Measurements from ENCODE around the gene NOXRED1. TPM values are rescaled to one million over a fixed set of nuclear protein-coding genes. Genes with fewer than 3 reads are reported as not detected.
A peak's percentile ranks its signal among the peaks of the same experiment; 100 is the strongest.

NOXRED1 gene
- 0.60 and 0.97 TPM in 2 replicates for total RNA-seq (2014; rRNA removed; shearing (Covaris generic); ENCODE audit: low replicate concordance)

DNA sequence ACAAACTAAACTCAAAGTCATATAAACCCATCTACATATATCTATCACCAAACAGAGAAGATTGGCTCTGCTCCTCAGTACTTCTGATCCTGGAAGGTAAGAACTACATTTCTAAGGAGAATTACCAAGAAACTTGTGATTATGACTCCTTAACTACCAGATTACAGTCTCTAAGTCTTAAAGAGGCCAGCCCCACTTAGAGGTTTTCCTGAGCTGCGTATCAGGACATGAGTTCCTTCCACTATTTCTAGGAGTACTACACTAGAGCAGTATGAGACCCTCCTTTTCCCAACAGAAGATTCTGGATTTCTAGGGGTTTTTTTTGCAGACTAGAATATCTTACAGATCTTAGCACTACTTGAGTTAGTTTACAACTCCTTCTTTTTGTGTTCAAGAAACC lies at the start of gene NOXRED1:
Gene NOXRED1, minus strand, starts transcription at position 101 of the 400 bp plus-strand sequence. CDS start 634 bp downstream, outside the sequence.
- DNase-seq = no peak
- Histone ChIP-seq H3K36me3 (ENCODE audit: insufficient read depth, low read length) (peaks cover 61% of the 10 kb centered on the region), H3K9me3 (ENCODE audit: low read length) (no peaks in the 10 kb centered on the region), H3K27me3 (ENCODE audit: low read length) (no peaks in the 10 kb centered on the region), H3K9ac (ENCODE audit: low read length) (no peak within 1 kb of the TSS), H3K4me1 (ENCODE audit: low read length) (no peaks in the 10 kb centered on the region), H3K79me2 (ENCODE audit: low read length) (no peaks in the 10 kb centered on the region), H3K4me3 (ENCODE audit: low read length) (no peak within 1 kb of the TSS), H3K27ac (ENCODE audit: low read length) (no peak within 1 kb of the TSS), H3K9me2 (replicated peaks; ENCODE audit: insufficient read depth, low read length) (no peaks in the 10 kb centered on the region), H2AFZ (ENCODE audit: low read length) (no peak within 1 kb of the TSS), H3K4me2 (ENCODE audit: low read depth, low read length, poor library complexity, severe bottlenecking) (no peak within 1 kb of the TSS), H4K20me1 (ENCODE audit: insufficient read depth, low read depth, low read length) (no peaks in the 10 kb centered on the region)

GRCh38 chr14:77470224-77470870 lies 47.0 kb upstream of the NOXRED1 start:
- no peaks in the 10 kb centered on the region for H3K27me3 ChIP-seq (ENCODE audit: low read length)
- no peak overlapping the region for H3K4me3 ChIP-seq (ENCODE audit: low read length)
- peaks cover 35% of the 10 kb centered on the region for H3K36me3 ChIP-seq (ENCODE audit: insufficient read depth, low read length)
- peak; percentile 70 for DNase-seq
- no peak overlapping the region for H3K4me2 ChIP-seq (ENCODE audit: low read depth, low read length, poor library complexity, severe bottlenecking)
- no peak overlapping the region for H3K27ac ChIP-seq (ENCODE audit: low read length)
- H3K79me2 ChIP-seq (ENCODE audit: low read length) = no peaks in the 10 kb centered on the region
- H3K9ac ChIP-seq (ENCODE audit: low read length) = no peak overlapping the region
- no peaks in the 10 kb centered on the region for H3K4me1 ChIP-seq (ENCODE audit: low read length)
- H3K9me3 ChIP-seq (ENCODE audit: low read length) = no peaks in the 10 kb centered on the region
- 0 out of 2 replicates have a peak, but pooled peaks cover 8% of the 10 kb centered on the region for H4K20me1 ChIP-seq (ENCODE audit: insufficient read depth, low read depth, low read length)
- H2AFZ ChIP-seq (ENCODE audit: low read length) = no peak overlapping the region
- no peaks in the 10 kb centered on the region for H3K9me2 ChIP-seq (replicated peaks; ENCODE audit: insufficient read depth, low read length)

DNA sequence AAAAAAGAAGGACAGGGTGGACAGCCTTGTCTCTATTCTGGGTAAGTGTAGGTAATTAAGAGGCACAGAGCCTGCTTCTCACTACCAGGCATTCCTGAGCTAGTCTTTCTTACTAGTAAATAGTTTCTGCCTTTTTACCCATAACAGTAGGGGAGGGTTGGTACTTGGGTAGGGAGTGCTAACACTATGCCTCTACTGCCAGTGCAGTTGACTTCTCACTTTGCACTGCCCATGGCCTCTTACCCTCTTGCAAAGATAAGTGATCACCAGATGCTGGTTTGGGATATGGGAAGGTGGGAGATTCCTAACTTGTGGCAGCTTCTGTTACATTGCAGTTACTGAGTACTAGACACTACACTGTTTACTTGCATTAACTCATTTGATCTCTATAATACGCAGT lies 46.2 kb upstream of the NOXRED1 start:
- no peaks in the 10 kb centered on the region for H3K4me1 ChIP-seq (ENCODE audit: low read length)
- 0 out of 2 replicates have a peak, but pooled peaks cover 8% of the 10 kb centered on the region for H4K20me1 ChIP-seq (ENCODE audit: insufficient read depth, low read depth, low read length)
- no peaks in the 10 kb centered on the region for H3K9me2 ChIP-seq (replicated peaks; ENCODE audit: insufficient read depth, low read length)
- H3K27ac ChIP-seq (ENCODE audit: low read length) = no peak overlapping the region
- no peaks in the 10 kb centered on the region for H3K9me3 ChIP-seq (ENCODE audit: low read length)
- H3K9ac ChIP-seq (ENCODE audit: low read length) = no peak overlapping the region
- H3K36me3 ChIP-seq (ENCODE audit: insufficient read depth, low read length) = peaks cover 43% of the 10 kb centered on the region
- no peaks in the 10 kb centered on the region for H3K79me2 ChIP-seq (ENCODE audit: low read length)
- H2AFZ ChIP-seq (ENCODE audit: low read length) = no peak overlapping the region
- no peak overlapping the region for H3K4me3 ChIP-seq (ENCODE audit: low read length)
- H3K27me3 ChIP-seq (ENCODE audit: low read length) = no peaks in the 10 kb centered on the region
- DNase-seq = no peak
- H3K4me2 ChIP-seq (ENCODE audit: low read depth, low read length, poor library complexity, severe bottlenecking) = no peak overlapping the region

GRCh38 chr14:77469067-77469505 lies 45.8 kb upstream of the NOXRED1 start:
- no peak overlapping the region for H3K9ac ChIP-seq (ENCODE audit: low read length)
- no peak overlapping the region for H3K27ac ChIP-seq (ENCODE audit: low read length)
- H3K4me1 ChIP-seq (ENCODE audit: low read length) = no peaks in the 10 kb centered on the region
- H3K36me3 ChIP-seq (ENCODE audit: insufficient read depth, low read length) = peaks cover 47% of the 10 kb centered on the region
- H3K27me3 ChIP-seq (ENCODE audit: low read length) = no peaks in the 10 kb centered on the region
- H3K79me2 ChIP-seq (ENCODE audit: low read length) = no peaks in the 10 kb centered on the region
- no peak overlapping the region for H2AFZ ChIP-seq (ENCODE audit: low read length)
- H4K20me1 ChIP-seq (ENCODE audit: insufficient read depth, low read depth, low read length) = 0 out of 2 replicates have a peak, but pooled peaks cover 8% of the 10 kb centered on the region
- H3K4me2 ChIP-seq (ENCODE audit: low read depth, low read length, poor library complexity, severe bottlenecking) = no peak overlapping the region
- H3K9me3 ChIP-seq (ENCODE audit: low read length) = no peaks in the 10 kb centered on the region
- peak; percentile 56 for DNase-seq
- no peaks in the 10 kb centered on the region for H3K9me2 ChIP-seq (replicated peaks; ENCODE audit: insufficient read depth, low read length)
- no peak overlapping the region for H3K4me3 ChIP-seq (ENCODE audit: low read length)

- Histone ChIP-seq H3K4me3 (ENCODE audit: low read length) (no peak overlapping the region), H3K27ac (ENCODE audit: low read length) (no peak overlapping the region), H3K36me3 (ENCODE audit: insufficient read depth, low read length) (peaks cover 55% of the 10 kb centered on the region), H3K4me2 (ENCODE audit: low read depth, low read length, poor library complexity, severe bottlenecking) (no peak overlapping the region), H3K79me2 (ENCODE audit: low read length) (no peaks in the 10 kb centered on the region), H3K9me2 (replicated peaks; ENCODE audit: insufficient read depth, low read length) (no peaks in the 10 kb centered on the region), H3K27me3 (ENCODE audit: low read length) (no peaks in the 10 kb centered on the region), H2AFZ (ENCODE audit: low read length) (no peak overlapping the region), H3K9ac (ENCODE audit: low read length) (no peak overlapping the region), H3K9me3 (ENCODE audit: low read length) (no peaks in the 10 kb centered on the region), H4K20me1 (ENCODE audit: insufficient read depth, low read depth, low read length) (0 out of 2 replicates have a peak, but pooled peaks cover 10% of the 10 kb centered on the region), H3K4me1 (ENCODE audit: low read length) (no peaks in the 10 kb centered on the region)
- DNase-seq = no peak
Observed at GRCh38 chr14:77467801-77468200, 44.5 kb upstream of the NOXRED1 start.

DNA sequence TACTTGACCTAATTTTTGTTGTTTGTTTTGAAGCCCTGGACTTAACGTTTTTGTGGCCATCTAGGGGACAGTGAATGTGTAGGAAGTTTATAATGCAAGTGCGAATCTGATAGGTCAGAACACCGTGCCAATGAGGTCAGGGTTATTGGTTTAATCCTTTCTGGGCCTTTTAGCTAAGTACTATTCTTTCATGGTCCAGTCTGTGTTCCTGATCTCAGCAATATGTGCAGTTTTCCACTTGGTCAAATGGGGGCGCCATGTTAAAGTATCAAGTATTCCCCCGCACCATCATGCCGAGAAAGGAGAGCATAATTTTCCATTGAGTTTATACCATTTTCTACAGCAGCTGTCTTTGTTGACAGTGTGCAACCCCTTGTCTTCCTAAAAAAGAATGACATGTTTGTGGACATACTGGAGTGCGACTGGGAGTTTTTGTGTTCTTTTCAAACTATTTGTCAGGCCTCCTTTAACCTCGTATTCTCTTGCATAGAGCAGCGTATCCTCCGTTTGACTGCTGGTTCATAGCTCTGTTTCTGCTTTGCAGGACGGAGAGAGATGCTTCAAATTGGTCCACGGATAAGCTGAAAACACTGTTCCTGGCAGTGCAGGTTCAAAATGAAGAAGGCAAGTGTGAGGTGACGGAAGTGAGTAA lies 35.9 kb upstream of the NOXRED1 start:
- Histone ChIP-seq H2AFZ (ENCODE audit: low read length) (no peak overlapping the region), H3K9ac (ENCODE audit: low read length) (peak overlapping the region; percentile 87), H3K9me2 (replicated peaks; ENCODE audit: insufficient read depth, low read length) (no peaks in the 10 kb centered on the region), H3K36me3 (ENCODE audit: insufficient read depth, low read length) (peaks cover 42% of the 10 kb centered on the region), H3K4me3 (ENCODE audit: low read length) (peak overlapping the region; percentile 94), H4K20me1 (ENCODE audit: insufficient read depth, low read depth, low read length) (peaks cover 37% of the 10 kb centered on the region), H3K27ac (ENCODE audit: low read length) (peak overlapping the region; percentile 89), H3K27me3 (ENCODE audit: low read length) (no peaks in the 10 kb centered on the region), H3K79me2 (ENCODE audit: low read length) (peaks cover 62% of the 10 kb centered on the region), H3K4me1 (ENCODE audit: low read length) (peaks cover 30% of the 10 kb centered on the region), H3K9me3 (ENCODE audit: low read length) (no peaks in the 10 kb centered on the region), H3K4me2 (ENCODE audit: low read depth, low read length, poor library complexity, severe bottlenecking) (peak overlapping the region; percentile 89)
- DNase-seq = peak; percentile 89

DNA sequence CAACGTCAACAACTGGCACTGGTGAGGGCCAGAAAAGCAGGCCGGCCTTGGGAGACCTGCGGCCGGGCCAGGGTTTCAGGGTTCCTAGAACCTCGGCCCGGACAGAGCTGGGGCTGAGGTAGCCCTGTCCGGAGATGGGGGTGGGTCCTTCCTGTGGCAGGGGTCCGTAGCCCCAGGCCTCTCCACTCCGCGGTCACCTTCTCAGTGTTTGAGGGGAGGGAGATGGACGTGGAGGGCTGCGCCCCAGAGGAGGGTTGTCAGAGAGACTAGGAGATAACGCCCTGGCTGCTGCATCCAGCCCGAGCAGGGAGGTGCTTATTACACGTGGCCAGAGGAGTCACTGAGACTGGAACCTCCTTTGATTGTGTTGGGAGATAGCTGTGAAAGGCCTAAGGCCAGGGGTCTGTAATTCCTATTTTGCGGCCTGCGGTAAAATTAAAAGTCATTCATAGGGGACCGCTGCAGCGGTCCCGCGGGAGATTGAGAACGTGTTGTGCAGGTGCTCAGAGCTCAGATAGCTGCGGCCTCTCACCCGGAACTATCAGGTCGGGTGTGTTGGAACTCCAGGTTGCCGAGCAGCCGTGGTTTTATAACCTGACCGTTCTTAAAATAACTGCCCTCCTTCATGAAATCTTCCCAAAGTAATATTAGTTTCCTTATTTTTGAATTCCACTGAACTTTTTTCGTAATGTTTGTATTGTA lies 35.1 kb upstream of the NOXRED1 start:
- H3K79me2 ChIP-seq (ENCODE audit: low read length) = peaks cover 69% of the 10 kb centered on the region
- peak overlapping the region; percentile 89 for H3K4me2 ChIP-seq (ENCODE audit: low read depth, low read length, poor library complexity, severe bottlenecking)
- H3K9me3 ChIP-seq (ENCODE audit: low read length) = no peaks in the 10 kb centered on the region
- peak overlapping the region; percentile 94 for H3K4me3 ChIP-seq (ENCODE audit: low read length)
- no peaks in the 10 kb centered on the region for H3K9me2 ChIP-seq (replicated peaks; ENCODE audit: insufficient read depth, low read length)
- peaks cover 30% of the 10 kb centered on the region for H3K4me1 ChIP-seq (ENCODE audit: low read length)
- H4K20me1 ChIP-seq (ENCODE audit: insufficient read depth, low read depth, low read length) = peaks cover 37% of the 10 kb centered on the region
- peaks cover 34% of the 10 kb centered on the region for H3K36me3 ChIP-seq (ENCODE audit: insufficient read depth, low read length)
- no peaks in the 10 kb centered on the region for H3K27me3 ChIP-seq (ENCODE audit: low read length)
- DNase-seq = peak; percentile 94
- H2AFZ ChIP-seq (ENCODE audit: low read length) = peak overlapping the region; percentile 97; the same call in 1 of the 2 replicates
- H3K27ac ChIP-seq (ENCODE audit: low read length) = peak overlapping the region; percentile 89
- H3K9ac ChIP-seq (ENCODE audit: low read length) = peak overlapping the region; percentile 87
